RPMI7951 (cell line): Measurements from ENCODE around the gene MYOM1. TPM values are rescaled to one million over a fixed set of nuclear protein-coding genes. Genes with fewer than 3 reads are reported as not detected.

Experiments
- DNase-seq: peaks from one replicate; pipeline ENCODE4 v3.0.0-alpha.2; 2012; ENCODE audit warnings: low read depth
- total RNA-seq: library from RNA; depleted of rRNA; stranded (reverse); fragments of >200 nt; shearing (Covaris generic); gene quantifications from 2 replicates; pipeline ENCODE4 v1.2.3, GENCODE V29; 2014

The MYOM1 gene
- total RNA-seq, 1 experiment from 2014 or later: not detected

- peak; percentile 22 for DNase-seq
These were observed 68.1 kb downstream of the MYOM1 start for GRCh38 chr18:3151399-3152264.

GRCh38 chr18:3150688-3151087 is 69.1 kb downstream of the MYOM1 start:
- no peak for DNase-seq

GRCh38 chr18:3150274-3150673 is 69.5 kb downstream of the MYOM1 start:
- DNase-seq: no peak

GRCh38 chr18:3148930-3149535 is 70.7 kb downstream of the MYOM1 start:
- peak; percentile 4 for DNase-seq

- no peak for DNase-seq
These were observed 71.7 kb downstream of the MYOM1 start for GRCh38 chr18:3147935-3148554.

- no peak for DNase-seq
These were observed 78.7 kb downstream of the MYOM1 start for GRCh38 chr18:3140986-3141639.

GRCh38 chr18:3140342-3140741 is 79.4 kb downstream of the MYOM1 start:
- DNase-seq: no peak

- no peak for DNase-seq
These were observed 80.4 kb downstream of the MYOM1 start for GRCh38 chr18:3139406-3139805.

GRCh38 chr18:3138274-3138975 is 81.3 kb downstream of the MYOM1 start:
- DNase-seq: no peak

GRCh38 chr18:3135536-3135935 is 84.2 kb downstream of the MYOM1 start:
- DNase-seq: no peak

- DNase-seq: no peak
These were observed 87.1 kb downstream of the MYOM1 start for GRCh38 chr18:3132700-3133099.

GRCh38 chr18:3130344-3130743 is 89.4 kb downstream of the MYOM1 start:
- DNase-seq: no peak

GRCh38 chr18:3129053-3129864 is 90.5 kb downstream of the MYOM1 start:
- peak; percentile 73 for DNase-seq

GRCh38 chr18:3126457-3127097 is 93.2 kb downstream of the MYOM1 start:
- no peak for DNase-seq

- DNase-seq: no peak
These were observed 94.9 kb downstream of the MYOM1 start for GRCh38 chr18:3124822-3125221.

- no peak for DNase-seq
These were observed 96.9 kb downstream of the MYOM1 start for GRCh38 chr18:3122851-3123250.

- DNase-seq: no peak
These were observed 98.5 kb downstream of the MYOM1 start for GRCh38 chr18:3121259-3121658.

GRCh38 chr18:3120356-3120755 is 99.4 kb downstream of the MYOM1 start:
- no peak for DNase-seq

GRCh38 chr18:3119401-3120341 is 100.1 kb downstream of the MYOM1 start:
- no peak for DNase-seq
